Caco-2 (cell line): ENCODE data around the gene PRKAR1B. TPM values are rescaled to one million over a fixed set of nuclear protein-coding genes. Genes with fewer than 3 reads are reported as not detected.

Source experiments
- BruUV-seq: library from RNA; stranded (reverse); fragments of 400-500 nt; replicated peaks from 2 replicates; lab custom pipeline; 2021; lab: Mats Ljungman, UMichigan
- CTCF ChIA-PET: fragments of 300-600 bp; sonication (Branson Sonifier 250); formaldehyde crosslinking; loops from one replicate; lab custom pipeline; 2022; ENCODE audit warnings: antibody characterized with exemption; lab: Charles Lee
- POLR2A ChIA-PET: fragments of 300-600 bp; sonication (Branson Sonifier 250); formaldehyde crosslinking; loops from one replicate; lab custom pipeline; 2022; ENCODE audit warnings: antibody characterized with exemption; lab: Charles Lee
- DNase-seq, 2 experiments: peaks; one replicate each; pipeline versions ENCODE4 v3.0.0 to v3.0.0-alpha.2; 2020 to 2022
- H3K27me3 ChIP-seq: replicated peaks from 2 replicates; pipeline ENCODE4 v1.6.0; 2011; ENCODE audit warnings: low read length; ENCODE audit not compliant: control insufficient read depth, insufficient read depth
- H3K36me3 ChIP-seq: 2 replicates; pipeline ENCODE4 v1.5.1; 2011; ENCODE audit warnings: low read length; ENCODE audit not compliant: control insufficient read depth, insufficient read depth
- H3K4me1 ChIP-seq: fragments of 250-450 bp; sonication (Bioruptor Pico); 2 replicates; pipeline ENCODE4 v1.5.1; 2020; ENCODE audit warnings: mild to moderate bottlenecking
- H3K4me3 ChIP-seq: 2 replicates; pipeline ENCODE4 v1.5.1; 2011; ENCODE audit warnings: low read depth, mild to moderate bottlenecking, control low read depth, low read length
- H3K9me3 ChIP-seq: fragments of 250-450 bp; sonication (Bioruptor Pico); 2 replicates; pipeline ENCODE4 v1.5.1; 2020; ENCODE audit warnings: mild to moderate bottlenecking, moderate library complexity
- H3K27ac Mint-ChIP-seq: one replicate; pipeline ENCODE4 v1.8.0; 2022; ENCODE audit warnings: mixed read lengths; ENCODE audit not compliant: unreplicated experiment
- H3K27me3 Mint-ChIP-seq: one replicate; pipeline ENCODE4 v1.8.0; 2022; ENCODE audit warnings: mixed read lengths; ENCODE audit not compliant: insufficient read depth, unreplicated experiment
- H3K36me3 Mint-ChIP-seq: one replicate; pipeline ENCODE4 v1.8.0; 2022; ENCODE audit warnings: mild to moderate bottlenecking, mixed read lengths; ENCODE audit not compliant: insufficient read depth, unreplicated experiment
- H3K4me1 Mint-ChIP-seq: one replicate; pipeline ENCODE4 v1.8.0; 2022; ENCODE audit warnings: low read depth, mixed read lengths; ENCODE audit not compliant: unreplicated experiment
- H3K4me3 Mint-ChIP-seq: one replicate; pipeline ENCODE4 v1.8.0; 2022; ENCODE audit warnings: mild to moderate bottlenecking, moderate library complexity, mixed read lengths; ENCODE audit not compliant: unreplicated experiment
- H3K9me3 Mint-ChIP-seq: one replicate; pipeline ENCODE4 v1.8.0; 2022; ENCODE audit warnings: mixed read lengths; ENCODE audit not compliant: unreplicated experiment
- CTCF ChIP-seq, 2 experiments: fragments of 200-600 bp in 1 of 2; IDR thresholded peaks; 1 replicate in 1 of 2; 2 replicates in 1 of 2; pipeline versions ENCODE4 v1.5.1 to v1.8.0; 2011 to 2022; ENCODE audit warnings: antibody characterized with exemption in 1 of 2, control low read depth in 1 of 2, inconsistent platforms in 1 of 2, low read depth in 1 of 2, low read length in 1 of 2, mild to moderate bottlenecking in 1 of 2, moderate library complexity in 1 of 2; ENCODE audit not compliant: insufficient read depth in 1 of 2, severe bottlenecking in 1 of 2, unreplicated experiment in 1 of 2
- intact Hi-C: fragments of 100-400 bp; cut with micrococcal nuclease; formaldehyde crosslinking; loops from one replicate; pipeline ENCODE4 v1.10.0; 2022; ENCODE audit not compliant: unreplicated experiment
- total RNA-seq: library from RNA; stranded (reverse); gene quantifications from 2 replicates; pipeline ENCODE4 v1.2.3, GENCODE V29; 2022

PRKAR1B gene
- total RNA-seq, 1 experiment from 2014 or later, result 56.6 TPM

DNA sequence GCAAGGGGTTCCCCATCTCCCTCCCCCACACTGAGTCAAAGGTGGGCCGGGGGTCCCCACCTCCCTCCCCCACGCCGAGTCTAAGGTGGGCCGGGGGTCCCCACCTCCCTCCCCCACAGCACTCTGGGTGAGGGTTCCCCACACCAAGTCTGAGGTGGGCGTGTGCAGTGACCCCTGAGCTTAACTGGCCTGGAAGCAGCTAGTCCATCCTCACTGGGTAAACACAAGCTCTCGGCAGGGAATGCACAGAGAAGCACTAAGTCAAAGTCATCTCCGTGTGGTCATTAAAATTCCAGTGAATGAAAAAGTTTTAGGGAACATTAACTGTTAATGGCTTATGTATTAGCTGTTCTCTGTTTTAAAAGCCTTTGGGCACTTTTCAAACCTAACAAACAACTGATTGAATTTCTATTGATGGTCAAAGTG is 43.7 kb upstream of the PRKAR1B start:
- H3K4me3 Mint-ChIP-seq, result no peak overlapping the region
- DNase-seq, result peak in 1 of 2 experiments; percentile 22
- H3K4me1 Mint-ChIP-seq, result peaks cover 7% of the 10 kb centered on the region
- TF ChIP-seq CTCF (IDR thresholded peaks at IDR 0.05; ENCODE audit: insufficient read depth in 1 of 2, low read depth in 1 of 2, low read length in 1 of 2, severe bottlenecking in 1 of 2, unreplicated experiment in 1 of 2), result no peak
- no peaks in the 10 kb centered on the region for H3K9me3 Mint-ChIP-seq
- Histone ChIP-seq H3K4me1 (peaks cover 24% of the 10 kb centered on the region), H3K36me3 (peaks cover 2% of the 10 kb centered on the region), H3K9me3 (no peaks in the 10 kb centered on the region), H3K27me3 (no peaks in the 10 kb centered on the region), H3K4me3 (no peak overlapping the region)
- no TSS peak for BruUV-seq
- peaks cover 67% of the 10 kb centered on the region for H3K36me3 Mint-ChIP-seq
- no peaks in the 10 kb centered on the region for H3K27me3 Mint-ChIP-seq
- H3K27ac Mint-ChIP-seq, result peak overlapping the region; percentile 63
- POLR2A ChIA-PET, result no interaction called here
- CTCF ChIA-PET, result interaction anchor here (0.5 to 1.0 kb wide), 4 partner anchors 37 to 469 kb away, joined by 3 to 10 read pairs (median 4); no protein-coding TSS in a partner anchor
- intact Hi-C loops, result no loop called here

GRCh38 chr7:770336-770735 is 43.3 kb upstream of the PRKAR1B start:
- DNase-seq, result no peak
- peaks cover 7% of the 10 kb centered on the region for H3K4me1 Mint-ChIP-seq
- intact Hi-C loops, result no loop called here
- H3K4me3 Mint-ChIP-seq, result no peak overlapping the region
- Histone ChIP-seq H3K9me3 (no peaks in the 10 kb centered on the region), H3K4me1 (peaks cover 24% of the 10 kb centered on the region), H3K4me3 (no peak overlapping the region), H3K36me3 (peaks cover 4% of the 10 kb centered on the region), H3K27me3 (no peaks in the 10 kb centered on the region)
- H3K36me3 Mint-ChIP-seq, result peaks cover 67% of the 10 kb centered on the region
- no peak for TF ChIP-seq CTCF (IDR thresholded peaks at IDR 0.05; ENCODE audit: insufficient read depth in 1 of 2, low read depth in 1 of 2, low read length in 1 of 2, severe bottlenecking in 1 of 2, unreplicated experiment in 1 of 2)
- H3K27ac Mint-ChIP-seq, result peak overlapping the region; percentile 63
- no peaks in the 10 kb centered on the region for H3K27me3 Mint-ChIP-seq
- POLR2A ChIA-PET, result no interaction called here
- no peaks in the 10 kb centered on the region for H3K9me3 Mint-ChIP-seq
- CTCF ChIA-PET, result interaction anchor here (1.0 kb wide), 1 partner anchor 449 kb away, joined by 3 read pairs; no protein-coding TSS in a partner anchor
- BruUV-seq, result no TSS peak

- no peak for TF ChIP-seq CTCF (IDR thresholded peaks at IDR 0.05; ENCODE audit: insufficient read depth in 1 of 2, low read depth in 1 of 2, low read length in 1 of 2, severe bottlenecking in 1 of 2, unreplicated experiment in 1 of 2)
- POLR2A ChIA-PET, result no interaction called here
- CTCF ChIA-PET, result interaction anchor here (0.5 to 1.1 kb wide), 3 partner anchors 152 to 447 kb away, joined by 3 to 4 read pairs (median 3); no protein-coding TSS in a partner anchor
- Histone ChIP-seq H3K9me3 (no peaks in the 10 kb centered on the region), H3K4me1 (peaks cover 24% of the 10 kb centered on the region), H3K36me3 (peaks cover 4% of the 10 kb centered on the region), H3K27me3 (no peaks in the 10 kb centered on the region), H3K4me3 (no peak overlapping the region)
- Mint-ChIP-seq H3K27me3 (no peaks in the 10 kb centered on the region), H3K9me3 (no peaks in the 10 kb centered on the region), H3K4me3 (no peak overlapping the region), H3K27ac (peak overlapping the region; percentile 39), H3K4me1 (peaks cover 7% of the 10 kb centered on the region), H3K36me3 (peaks cover 67% of the 10 kb centered on the region)
- intact Hi-C loops, result loop anchor here (10.0 kb wide), 1 partner anchor 334 kb away; no protein-coding TSS in a partner anchor
- no TSS peak for BruUV-seq
- peak in 1 of 2 experiments; percentile 19 for DNase-seq
Observed at GRCh38 chr7:768881-769504, 41.9 kb upstream of the PRKAR1B start.
